ENCODE results near the gene PPP1R9B.

DNA sequence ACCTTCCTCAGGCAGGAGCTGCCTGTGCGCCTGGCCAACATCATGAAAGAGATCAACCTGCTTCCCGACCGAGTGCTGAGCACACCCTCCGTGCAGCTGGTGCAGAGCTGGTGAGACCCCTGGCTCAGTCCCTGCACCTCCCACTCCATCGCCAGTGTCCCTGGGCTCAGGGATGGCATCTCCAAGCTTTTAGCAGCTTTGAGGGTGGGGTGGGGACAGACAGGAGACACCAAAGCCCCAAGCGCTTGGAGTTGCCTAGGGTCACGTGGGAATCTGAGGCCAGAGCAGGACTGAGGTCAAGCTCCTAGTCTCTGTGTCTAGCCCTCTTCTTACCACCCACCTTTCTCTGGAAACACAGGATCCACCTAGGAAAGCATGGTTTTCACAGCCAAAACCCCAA, 53.0 kb downstream of the PPP1R9B start:
- TF ChIP-seq, protein P1, sequence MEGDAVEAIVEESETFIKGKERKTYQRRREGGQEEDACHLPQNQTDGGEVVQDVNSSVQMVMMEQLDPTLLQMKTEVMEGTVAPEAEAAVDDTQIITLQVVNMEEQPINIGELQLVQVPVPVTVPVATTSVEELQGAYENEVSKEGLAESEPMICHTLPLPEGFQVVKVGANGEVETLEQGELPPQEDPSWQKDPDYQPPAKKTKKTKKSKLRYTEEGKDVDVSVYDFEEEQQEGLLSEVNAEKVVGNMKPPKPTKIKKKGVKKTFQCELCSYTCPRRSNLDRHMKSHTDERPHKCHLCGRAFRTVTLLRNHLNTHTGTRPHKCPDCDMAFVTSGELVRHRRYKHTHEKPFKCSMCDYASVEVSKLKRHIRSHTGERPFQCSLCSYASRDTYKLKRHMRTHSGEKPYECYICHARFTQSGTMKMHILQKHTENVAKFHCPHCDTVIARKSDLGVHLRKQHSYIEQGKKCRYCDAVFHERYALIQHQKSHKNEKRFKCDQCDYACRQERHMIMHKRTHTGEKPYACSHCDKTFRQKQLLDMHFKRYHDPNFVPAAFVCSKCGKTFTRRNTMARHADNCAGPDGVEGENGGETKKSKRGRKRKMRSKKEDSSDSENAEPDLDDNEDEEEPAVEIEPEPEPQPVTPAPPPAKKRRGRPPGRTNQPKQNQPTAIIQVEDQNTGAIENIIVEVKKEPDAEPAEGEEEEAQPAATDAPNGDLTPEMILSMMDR (conservative IDR thresholded peaks at IDR 0.05): no peak
- no peak for TF ChIP-seq ZFX (IDR thresholded peaks at IDR 0.05)

All from C4-2B (cell line).